Activated CD4-positive, alpha-beta T cell treated with anti-CD3 and anti-CD28 coated beads, Interleukin-2, amount 50 U/mL, for 48 hours (primary cell): ENCODE measurements around the gene COL11A1.

Experiments
- DNase-seq, 2 experiments: peaks; one replicate each; pipeline ENCODE4 v3.0.0-alpha.2; 2020

Gene COL11A1

DNA sequence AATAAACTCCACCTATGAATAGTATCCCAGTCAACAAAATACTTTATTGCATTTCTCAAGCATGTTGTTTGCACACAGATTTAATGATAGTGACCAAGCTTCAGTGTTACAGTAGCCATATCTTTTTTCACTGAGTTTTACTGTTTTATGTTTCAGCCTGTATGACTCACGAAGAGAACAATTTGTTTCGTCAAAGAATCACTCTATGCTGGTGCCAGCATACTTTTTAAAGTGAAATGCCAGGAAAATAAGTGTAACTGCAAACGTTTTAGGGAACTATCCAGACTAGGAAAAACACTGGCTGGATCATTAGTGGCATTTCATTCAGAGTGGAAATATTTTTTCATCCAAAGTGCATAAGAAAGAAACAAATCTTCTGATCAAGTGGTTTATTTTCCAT, 210.8 kb downstream of the COL11A1 start:
- no peak for DNase-seq

DNA sequence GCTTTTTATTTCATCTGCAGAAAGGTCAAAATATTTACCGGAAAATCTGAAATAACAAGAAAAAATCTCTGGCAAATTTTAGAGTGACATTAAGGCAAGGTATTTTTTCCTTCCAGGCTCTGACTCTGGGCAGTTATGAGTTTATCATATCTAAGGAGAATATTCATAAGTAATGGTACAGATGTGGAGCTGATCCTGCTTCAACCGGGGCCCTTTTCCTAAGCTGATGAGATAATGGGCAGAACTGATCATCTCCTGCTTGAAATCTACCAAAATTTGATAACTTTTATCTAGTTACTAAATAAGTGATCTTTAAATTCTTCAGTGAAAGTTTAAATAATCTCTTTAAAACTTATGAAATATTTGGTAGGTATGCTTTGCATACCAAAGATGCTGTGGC, 211.6 kb downstream of the COL11A1 start:
- no peak for DNase-seq

DNA sequence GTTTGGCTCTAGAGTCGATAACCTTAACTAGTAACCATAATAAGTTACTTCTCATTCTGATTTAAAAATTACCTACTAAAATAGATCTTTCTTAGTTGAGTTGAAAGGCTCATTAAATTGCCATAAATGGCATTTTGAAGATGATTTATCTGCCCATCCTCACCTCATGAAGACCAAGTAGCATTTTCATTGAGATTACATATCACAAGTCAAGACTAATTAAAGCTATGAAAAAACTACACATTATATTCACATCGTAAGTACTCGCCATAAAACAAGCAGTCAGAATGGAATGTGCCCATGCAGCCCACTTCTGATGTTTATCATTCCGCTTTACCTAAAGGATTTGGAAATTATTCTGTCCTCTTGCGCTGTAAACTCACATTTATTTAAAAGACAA, 212.0 kb downstream of the COL11A1 start:
- DNase-seq = no peak

DNA sequence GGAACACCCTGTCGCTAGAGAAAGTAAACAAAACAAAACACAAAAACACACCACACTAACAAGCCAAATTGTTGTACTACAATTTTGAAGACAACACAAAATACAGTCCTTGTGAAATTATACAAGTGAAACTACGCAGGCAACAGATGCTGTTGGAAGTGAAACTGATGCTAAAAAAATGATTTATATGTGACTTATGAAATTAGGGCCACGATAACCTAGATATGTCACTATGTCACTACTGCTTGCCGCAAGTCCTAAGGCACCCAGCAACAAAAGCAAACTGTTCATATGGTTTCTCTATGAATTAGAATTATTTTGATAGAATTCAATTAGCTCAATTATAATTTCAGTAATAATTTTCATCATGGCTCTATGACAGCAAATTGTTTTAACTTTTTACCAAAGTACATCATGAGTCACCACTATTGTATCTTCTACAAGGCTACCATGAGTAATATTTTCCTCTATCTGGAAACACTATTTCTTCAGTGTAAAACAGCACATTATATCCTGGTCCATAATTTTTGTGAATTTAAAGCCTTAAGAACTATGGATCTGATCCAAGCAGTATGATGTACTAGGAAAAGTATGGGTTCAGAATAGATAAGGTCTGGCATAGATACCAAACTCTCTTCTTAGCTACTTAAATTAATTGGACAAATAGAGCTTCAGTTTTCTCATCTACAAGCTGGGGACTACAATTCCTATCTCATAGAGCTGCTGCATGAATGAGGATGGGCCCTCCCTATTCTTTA, 216.3 kb downstream of the COL11A1 start:
- DNase-seq = no peak

DNA sequence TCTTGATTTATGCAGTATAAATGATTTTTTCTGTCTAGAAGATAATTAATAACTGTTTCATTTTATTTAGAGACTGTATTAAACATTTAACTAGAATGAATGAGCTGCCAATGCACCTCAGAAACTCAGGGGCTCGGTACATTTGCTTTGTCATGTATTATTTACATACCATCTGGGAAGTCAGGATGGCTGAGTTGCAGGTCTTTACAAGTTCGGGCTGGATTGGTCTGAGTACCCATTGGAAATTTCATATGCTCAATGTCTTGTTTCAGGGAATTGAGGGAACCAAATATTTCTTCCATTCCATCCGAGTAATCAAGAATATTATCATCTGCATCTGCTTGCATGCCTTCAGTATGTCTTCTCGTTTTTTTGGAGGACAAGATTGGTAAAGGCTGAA, 221.7 kb downstream of the COL11A1 start:
- no peak for DNase-seq

DNA sequence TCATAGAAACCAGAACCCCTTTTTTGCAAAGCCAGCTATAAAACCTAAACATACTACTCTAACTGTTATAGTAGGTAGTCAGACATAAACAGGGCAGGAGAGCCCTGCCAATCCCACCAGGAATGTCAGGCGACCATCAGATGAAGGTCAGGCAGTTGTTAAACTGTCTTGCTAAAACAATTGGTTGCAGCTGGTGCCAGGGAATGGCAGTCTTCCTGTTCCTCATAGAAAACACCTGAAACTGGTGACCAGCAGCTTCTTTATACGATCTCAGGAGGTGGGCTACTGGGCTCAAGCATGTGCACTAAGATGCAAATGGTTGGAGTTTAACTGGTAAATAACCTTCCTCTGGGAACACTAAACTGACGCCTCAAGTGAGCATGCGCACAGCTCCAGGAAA, 224.1 kb downstream of the COL11A1 start:
- DNase-seq = no peak

DNA sequence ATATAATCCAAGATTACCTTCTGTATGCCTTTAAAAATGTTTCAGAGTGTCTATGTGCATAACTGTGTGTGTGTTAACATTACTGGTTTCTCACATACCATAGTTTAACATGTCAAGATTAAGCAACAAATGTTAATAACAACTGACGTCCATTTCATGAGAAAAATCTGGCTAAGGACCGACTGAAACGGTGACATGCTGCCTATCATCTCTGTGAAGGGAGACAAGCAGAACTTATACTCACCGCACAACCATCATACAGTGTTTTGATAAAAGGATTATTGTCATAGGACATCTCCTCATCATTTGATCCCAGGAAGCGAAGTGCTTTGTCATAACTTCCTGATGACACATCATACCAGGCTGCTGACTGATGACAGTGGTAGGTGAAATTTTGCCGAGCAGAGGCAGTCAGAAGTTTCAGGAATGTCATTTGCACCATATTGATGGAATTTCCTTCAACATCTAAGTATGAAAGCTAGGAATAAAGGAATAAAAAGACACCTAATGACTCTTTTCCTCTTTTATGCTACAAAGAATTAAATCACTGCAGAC, 228.8 kb downstream of the COL11A1 start:
- DNase-seq = no peak

DNA sequence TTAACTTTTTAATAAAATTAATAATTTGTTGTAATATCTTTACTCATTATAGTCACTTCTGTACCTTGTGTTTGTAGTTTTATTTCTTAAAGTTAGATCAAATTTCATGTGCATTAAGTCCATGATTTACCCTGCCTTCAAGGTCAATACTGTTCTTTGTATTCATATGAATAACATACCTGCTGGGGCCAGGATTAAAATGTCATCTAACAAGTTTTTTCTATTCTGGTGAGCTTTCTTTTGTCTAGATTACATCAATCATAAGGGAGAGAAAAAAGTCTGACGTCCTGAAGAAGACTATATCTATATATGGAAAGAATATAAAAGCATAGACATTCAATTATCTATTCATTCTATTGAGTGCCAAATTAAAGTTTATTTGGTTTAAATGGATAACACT, 232.6 kb downstream of the COL11A1 start:
- no peak for DNase-seq

DNA sequence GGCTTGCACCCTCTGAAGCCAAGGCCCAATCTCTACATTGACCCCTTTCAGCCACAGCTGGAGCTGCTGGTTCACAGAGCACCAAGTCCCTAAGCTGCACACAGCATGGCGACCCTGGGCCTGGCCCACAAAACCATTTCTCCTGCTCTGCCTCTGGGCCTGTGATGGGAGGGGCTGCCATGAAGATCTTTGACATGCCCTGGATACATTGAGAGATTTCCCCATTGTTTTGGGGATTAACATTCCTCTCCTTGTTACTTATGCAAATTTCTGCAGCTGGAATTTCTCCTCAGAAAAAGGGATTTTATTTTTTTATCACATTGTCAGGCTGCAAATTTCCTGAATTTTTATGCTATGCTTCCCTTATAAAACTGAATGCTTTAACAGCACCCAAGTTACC, 235.8 kb downstream of the COL11A1 start:
- no peak for DNase-seq

DNA sequence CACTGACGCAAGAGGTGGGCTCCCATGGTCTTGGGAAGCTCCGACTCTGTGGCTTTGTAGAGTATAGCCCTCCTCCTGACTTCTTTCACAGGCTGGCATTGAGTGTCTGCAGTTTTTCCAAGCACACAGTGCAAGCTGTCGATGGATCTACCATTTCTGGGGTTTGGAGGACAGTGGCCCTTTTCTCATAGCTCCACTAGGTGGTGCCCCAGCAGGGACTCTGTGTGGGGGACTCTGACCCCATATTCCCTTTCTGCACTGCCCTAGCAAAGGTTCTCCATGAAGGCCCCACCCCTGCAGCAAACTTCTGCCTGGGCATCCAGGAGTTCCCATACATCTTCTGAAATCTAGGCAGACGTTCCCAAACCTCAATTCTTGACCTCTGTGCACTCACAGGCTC, 236.2 kb downstream of the COL11A1 start:
- no peak for DNase-seq

DNA sequence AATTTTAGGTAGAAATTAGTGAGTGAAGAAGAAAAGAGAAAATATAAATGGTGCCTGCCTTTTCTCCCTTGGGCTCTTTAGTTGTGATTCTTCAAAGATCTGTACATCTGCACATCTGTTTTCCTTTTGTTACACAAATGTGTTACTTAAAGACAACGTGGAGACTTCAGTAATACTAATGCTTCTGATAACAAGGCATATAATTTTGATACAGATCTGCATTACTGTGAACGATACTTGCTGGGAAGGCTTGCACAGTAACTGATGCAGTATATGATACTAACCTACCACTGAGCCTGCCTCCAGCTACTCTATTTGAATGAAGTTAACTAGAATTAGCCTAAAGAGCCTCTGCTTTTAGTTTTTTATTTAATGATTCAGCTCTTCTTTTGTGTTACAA, 244.6 kb downstream of the COL11A1 start:
- no peak for DNase-seq

DNA sequence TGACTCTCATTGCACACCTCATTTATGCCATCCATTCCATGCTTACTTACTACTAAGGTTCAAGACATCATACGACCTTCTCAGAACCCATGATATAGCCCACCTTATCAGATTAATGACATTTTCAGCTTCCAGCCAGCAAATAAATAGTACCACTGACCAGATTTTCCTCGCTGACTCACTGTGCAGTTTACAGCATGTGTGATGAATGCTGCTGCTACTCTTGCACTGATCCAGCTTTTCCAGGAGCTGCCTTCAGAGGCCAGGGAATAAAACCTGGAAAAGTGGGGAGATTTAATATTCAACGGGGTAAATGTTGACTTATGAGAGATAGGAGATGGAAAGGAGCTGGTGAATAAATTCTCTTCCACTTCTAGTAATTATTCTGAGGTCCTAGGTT, 247.1 kb downstream of the COL11A1 start:
- no peak for DNase-seq

DNA sequence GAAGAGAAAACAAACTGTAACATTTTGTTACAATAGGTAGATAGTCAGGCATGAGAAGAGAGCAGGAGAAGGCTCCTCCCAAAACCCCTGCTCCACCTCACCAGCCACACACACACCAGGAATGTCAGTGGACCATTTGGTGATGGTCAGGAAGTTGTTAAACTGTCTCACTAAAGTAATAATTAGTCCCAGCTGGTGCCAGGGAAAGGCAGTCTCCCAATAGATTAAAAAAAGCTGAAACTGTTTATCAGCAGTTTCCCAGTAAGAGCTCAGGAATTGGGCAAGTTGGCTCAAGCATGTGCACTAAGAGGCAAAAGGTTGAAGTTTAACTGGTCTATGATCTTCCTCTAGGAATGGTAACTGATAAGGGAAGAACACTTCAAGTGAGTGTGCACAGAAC, 249.6 kb downstream of the COL11A1 start:
- DNase-seq = no peak

DNA sequence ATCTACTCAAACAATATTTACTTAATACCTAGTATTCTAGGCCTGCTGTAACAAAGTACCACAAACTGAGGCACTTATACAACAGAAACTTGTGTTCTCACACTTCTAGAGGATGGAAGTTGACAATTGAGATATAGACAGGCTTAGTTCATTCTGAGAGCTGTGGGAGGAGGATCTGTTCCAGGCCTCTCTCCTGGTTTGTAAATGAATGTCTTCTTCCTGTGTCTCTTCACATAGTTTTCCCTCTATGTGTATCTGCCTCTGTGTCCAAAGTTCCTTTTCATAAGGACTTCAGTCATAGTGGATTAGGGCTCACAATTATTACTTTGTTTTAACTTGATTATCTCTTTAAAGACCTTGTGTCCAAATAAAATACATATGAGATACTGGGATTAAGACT, 251.1 kb downstream of the COL11A1 start:
- no peak for DNase-seq

DNA sequence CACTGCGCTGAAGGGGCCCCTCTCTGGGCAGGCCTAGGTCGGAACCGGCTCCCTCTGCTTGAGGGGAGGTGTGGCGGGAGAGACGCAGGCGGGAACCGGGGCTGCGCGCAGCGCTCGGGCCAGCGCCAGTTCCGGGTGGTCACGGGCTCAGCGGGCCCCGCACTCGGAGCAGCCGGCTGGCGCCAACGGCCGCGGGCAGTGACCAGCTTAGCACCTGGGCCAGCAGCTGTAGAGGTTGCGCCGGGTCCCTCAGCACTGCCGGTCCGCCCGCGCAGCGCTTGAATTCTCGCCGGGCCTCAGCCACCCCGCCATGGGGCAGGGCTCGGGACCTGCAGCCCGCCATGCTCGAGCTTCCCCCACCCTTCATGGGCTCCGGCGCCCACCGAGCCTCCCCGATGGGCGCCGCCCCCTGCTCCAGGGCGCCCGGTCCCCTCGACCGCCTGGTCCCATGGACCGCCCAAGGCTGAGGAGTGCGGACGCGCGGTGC, 254.6 kb downstream of the COL11A1 start:
- DNase-seq = no peak

DNA sequence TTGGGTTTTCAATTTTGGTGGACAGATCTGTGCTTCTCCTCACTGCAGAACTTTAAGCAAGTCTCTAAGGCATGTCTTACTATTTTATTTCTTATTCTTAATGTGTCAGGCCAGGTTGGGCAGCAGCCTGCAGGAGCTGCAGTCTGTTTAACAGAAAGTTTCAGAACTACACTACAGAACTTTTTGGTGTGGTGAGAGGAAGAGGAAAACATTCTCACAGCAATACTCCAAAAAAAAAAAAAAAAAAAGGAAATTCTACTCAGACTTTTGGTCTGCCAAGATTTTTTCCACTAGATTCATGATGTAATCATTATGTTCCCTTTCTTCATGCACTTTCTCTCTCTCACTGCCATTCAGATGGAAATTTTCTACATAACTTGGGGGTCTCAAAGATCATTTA, 255.2 kb downstream of the COL11A1 start:
- DNase-seq = no peak

DNA sequence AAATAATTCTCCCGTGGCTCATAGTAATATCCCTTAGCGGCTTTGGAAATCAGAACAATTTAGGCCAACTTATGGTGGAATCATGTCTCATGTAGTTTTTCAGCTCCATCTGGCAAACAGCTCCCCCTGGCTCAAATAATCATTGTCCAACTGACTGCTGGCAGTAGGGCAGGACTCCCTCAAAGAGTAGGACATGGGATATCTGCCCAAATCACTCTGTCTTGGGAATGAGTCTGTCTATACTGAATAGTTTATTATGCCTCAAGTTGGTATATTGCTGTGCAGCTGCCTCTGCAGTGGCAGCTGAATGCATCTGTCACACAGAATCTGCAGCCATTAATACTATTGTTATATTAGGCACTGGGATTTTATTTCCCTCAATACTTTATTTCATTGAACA, 255.7 kb downstream of the COL11A1 start:
- no peak for DNase-seq

DNA sequence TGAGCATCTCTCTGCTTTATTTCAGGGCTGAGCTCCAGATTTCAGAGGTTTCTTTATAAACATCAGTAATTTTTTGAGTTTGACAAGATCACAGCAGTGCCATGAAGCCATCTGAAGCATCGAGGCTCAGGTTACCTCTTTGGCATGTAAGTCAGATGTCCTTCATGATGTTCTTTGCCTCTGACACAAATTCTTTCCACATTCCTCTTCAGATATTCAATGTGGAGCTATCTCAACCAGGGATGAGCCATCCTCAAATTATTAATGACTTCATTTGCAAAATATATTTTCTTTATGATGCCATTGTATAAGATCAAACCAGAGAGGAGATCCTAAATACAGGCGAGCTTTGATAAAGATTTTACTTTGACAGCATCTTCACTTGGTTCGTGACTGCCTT, 256.7 kb downstream of the COL11A1 start:
- no peak for DNase-seq

DNA sequence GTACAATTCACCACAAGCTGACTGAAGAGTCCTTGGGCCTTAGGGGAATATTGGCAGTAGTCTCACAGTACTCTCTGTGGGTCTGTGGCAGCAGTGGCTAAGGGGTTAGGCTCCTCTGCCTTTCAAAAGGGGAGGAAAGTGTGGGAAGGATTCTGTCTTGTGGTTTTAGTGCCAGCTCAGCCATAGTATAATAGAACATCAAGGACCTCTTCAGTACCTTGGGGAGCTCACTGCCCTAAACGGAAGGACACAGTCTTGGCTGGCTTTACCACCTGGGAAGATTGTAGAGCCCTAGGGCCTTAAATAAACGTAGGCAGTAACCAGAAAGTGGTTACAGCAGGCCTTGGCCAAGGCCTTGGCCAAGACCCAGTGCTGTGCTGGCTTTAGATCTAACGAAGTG, 265.7 kb downstream of the COL11A1 start:
- DNase-seq = no peak

DNA sequence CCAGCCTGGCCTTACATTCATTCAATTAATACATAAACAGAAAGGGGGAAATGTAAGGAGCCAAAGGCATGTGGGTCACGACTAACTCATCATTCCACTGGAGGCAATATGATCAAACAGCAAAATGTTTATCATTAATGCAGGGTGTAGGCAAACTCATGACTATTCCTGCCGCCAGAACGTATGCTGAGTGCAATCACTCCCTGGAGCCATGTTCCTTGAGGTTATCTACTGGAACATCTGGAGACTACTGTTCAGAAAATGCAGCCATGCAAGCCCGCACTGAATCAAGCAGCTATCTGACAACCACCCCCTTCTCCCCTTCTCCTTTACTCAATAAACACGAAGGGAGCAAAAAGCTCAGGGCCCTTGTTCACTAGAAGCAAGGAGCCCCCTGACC, 267.6 kb downstream of the COL11A1 start:
- no peak for DNase-seq

DNA sequence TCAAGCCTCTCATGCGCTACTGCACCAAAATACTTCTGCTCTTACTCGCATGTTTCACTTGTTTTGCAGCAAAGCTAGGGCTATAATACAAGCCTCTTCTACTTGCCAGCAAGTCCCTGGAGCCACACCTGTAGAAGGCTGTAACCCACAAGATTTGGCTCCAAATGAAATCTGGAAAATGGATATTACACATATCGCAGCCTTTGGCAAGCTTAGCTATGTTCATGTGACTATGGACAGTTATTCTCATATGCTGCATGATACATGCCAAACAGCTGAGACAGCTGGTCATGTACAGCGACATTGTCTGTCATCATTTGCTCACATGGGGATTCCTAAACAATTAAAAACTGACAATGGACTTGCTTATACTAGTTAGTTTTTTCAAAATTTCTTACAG, 270.3 kb downstream of the COL11A1 start:
- no peak for DNase-seq

DNA sequence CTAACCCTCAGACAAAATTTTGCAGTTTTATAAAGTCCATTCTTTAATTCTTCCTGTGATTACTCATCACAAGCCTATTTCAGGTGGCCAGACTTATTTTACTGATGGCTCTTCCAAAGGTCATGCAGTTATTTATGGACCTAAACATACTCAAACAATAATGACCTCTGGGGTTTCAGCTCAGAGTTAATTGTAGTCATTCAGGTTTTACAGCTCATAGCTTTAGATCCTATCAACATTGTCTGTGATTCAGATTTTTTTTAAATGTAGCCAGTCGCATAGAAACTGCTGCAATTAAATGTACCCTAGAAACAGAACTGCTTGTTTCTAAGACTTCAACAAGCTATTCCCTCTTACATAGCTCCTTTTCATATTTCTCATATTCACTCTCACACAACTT, 270.8 kb downstream of the COL11A1 start:
- DNase-seq = no peak

DNA sequence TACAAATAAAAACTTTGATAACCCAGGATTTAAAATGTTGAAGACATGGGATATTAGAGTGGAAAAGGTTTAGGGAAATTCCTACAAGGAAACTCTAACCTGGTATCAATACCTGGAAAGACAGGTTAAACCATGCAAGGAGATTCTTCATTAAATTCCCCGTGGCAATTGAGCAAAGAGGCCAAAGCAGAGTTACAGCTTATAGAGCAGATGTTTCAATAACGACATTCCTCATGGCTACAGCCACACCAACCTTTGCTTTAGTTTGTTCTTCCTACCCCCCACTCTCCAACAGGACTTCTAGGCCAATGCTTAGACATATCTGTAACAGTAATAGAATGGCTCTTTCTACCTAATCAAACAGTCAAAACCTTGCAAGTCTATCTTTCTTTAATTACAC, 271.3 kb downstream of the COL11A1 start:
- DNase-seq = no peak

DNA sequence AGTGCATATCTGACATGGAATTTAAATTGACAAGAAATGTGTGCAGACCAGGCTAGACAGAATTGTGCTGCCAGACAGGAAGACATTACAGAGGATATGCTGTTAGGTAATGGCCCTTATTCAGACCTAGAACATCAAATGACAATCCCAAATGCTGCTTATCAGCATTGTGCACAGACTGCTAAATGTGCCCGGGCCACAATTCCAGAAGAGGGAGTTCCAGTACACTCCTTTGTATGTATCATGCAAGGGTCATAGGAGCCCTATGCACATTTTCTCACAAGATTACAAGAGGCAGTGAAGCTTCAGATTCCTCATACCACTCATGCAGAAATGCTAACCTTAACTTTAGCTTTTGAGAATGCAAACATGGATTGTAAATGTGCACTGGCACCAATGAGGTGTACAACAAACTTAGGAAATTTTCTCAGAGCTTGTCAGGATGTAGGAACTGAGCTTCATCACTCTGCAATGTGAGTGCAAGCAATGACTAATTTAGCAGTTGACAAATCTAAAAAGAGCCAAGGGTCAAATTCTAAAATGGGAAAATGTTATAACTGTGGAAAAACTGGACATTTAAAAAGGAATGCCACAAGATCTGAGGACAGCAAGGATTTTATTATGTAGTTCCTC, 273.5 kb downstream of the COL11A1 start:
- no peak for DNase-seq

DNA sequence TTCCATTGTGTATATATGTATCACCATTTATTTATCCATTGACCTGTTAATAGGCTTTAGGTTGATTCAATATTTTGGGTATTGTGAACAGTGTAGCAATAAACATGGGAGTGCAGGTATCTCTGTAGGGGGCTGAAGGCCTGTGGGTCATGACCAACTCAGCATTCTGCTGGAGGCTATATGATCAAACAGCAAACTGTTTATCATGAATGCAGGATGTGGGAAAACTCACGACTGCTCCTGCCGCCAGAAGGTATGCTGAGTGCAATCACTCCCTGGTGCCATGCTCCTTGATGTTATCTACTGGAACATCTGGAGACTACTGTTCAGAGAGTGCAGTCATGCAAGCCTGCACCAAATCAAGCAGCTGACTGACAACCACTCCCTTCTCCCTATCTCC, 275.2 kb downstream of the COL11A1 start:
- no peak for DNase-seq
